HS-27A (cell line): ENCODE results near the gene ZBTB18.
A peak's percentile ranks its signal among the peaks of the same experiment; 100 is the strongest.
"Not testable (repeated sequence)": the region's sequence is repeated elsewhere in the genome, so short reads cannot be mapped to it uniquely, and the experiment has no call there.

Experiments used
- DNase-seq: peaks from one replicate; pipeline ENCODE4 v3.0.0-alpha.2; 2012; ENCODE audit warnings: low read depth, missing footprints

The ZBTB18 gene

DNA sequence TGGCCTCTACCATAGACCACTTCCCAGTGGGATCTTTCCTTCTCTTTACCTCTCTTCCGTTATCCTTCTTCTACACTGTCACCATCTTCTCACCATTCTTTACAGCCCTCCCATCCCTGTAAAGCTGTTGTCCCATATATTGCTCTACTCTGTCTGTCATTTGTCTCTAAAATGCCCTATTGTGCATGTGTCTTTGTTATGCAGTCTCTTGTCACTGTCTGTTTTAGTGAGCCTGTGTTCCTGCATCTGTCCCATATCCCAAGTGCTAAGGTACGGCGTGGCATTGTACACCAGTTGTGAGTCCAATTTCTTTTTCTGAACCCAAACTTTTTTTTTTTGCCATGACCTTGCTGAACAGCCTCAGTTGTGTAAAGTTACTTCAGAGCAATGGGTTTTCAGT is 8.8 kb upstream of the ZBTB18 start:
- DNase-seq = no peak

DNA sequence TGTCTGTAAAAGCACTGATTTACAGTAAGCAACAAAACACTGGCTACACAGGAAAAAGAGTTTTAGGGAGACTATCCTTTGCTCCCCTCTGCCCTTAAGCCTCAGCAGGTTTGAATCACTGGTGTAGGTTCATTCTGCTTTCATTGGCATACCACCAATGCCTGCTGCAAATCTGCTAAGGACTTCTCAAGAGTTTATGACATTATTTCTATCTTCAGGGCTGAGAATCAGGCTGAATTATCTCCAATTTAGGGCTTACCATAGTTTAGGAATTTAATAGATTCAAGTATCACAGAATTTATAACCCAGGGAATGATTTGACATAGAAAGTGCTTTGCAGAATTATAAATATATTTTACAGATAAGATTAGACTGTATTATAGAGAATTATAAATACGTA is 6.7 kb upstream of the ZBTB18 start:
- DNase-seq = no peak

DNA sequence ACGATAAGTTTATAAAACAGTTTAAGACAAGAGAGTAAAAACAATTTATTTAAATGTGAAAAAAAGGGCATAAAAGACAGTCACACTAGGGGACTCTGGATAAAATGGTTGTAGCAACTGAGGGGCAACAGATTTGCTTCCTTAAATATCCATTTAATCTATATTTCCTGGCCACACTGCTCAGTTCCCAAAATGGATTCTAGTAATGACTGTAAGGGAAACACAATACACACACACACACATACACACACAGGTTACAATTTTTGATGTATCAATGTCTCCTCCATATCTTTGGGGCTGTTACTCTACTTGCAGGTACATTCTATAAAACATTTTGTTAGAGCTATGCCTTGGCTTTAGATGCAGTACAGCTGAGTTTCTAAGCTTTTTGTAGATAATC is 4.8 kb upstream of the ZBTB18 start:
- not testable (repeated sequence) for DNase-seq

DNA sequence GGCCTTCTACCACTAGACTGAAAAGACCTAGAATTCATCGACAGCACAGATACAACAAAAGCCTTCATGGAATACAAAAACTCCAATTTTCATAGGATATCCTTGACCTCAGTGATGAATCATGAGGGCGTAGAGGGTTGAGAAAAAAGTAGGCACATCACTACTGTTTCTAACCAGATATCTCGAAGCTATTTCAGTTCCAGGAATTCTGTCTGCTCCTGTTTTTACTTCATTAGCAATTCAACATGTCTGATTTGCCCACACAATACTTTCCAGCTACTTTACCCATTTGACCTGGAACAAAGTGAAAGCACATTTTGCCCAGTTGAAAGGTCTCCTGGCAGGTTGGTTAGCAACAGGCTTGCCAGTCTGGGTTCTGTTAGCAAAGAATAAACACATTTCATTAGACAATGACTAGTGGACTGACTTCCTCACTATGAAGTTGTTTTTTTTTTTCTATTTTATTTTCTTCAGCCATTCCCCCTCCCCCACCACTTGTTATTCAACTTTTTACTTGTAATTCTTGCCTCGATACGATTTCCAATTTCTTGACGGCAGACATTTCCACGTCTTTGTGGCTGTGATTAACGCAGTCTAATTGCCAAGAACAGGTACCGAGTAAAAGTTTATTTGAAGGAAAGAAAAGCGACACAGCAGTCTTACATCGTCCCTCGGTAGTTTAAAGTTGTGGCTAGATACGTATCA is 4.0 kb upstream of the ZBTB18 start:
- DNase-seq = no peak

- DNase-seq = no peak
Measured at GRCh38 chr1:244047621-244048255, 3.3 kb upstream of the ZBTB18 start.

- peak; percentile 92 for DNase-seq
Measured at GRCh38 chr1:244048256-244049161, 2.6 kb upstream of the ZBTB18 start.

DNA sequence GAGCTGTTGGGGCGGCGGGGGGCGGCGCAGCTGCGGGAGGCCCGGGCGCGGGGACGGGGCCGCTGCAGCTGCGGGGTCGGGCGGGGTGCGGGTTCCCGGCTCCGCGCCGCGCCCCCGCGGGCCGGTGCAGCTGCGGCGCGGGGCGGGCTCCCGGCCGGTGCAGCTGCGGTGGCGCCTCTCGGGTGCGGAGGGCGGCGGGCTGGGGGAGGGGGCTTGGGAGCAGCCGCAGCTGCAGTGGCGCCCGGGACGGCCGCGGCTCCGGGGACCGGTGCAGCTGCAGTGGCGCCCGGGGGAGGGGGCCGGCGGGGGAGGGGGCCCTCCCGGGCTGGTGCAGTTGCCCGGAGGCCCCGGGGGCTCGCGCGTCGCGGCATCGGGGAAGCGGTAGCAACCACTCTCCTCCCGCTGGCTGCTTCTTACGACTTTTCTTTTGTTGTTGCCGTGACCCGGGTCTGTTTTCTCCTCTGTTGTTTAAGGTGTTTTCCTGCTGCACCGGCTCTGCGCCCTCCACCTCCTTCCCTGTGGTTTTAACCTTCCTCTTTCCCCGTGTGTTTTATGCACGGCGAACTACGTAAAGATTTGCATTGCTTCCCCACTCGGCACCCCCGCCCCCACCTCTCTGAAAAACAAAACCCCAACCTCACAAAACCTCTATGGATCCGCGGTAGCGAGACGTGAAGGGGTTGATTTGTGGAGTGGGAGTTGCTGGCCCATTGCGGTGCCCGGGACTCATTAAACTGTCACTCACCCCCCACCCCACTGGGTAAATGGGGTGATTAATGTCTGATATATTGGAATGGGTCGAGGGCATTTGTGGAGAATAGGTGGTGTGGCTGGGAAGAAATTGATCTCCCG is 1.7 kb upstream of the ZBTB18 start:
- DNase-seq = no peak

- DNase-seq = no peak
Measured at GRCh38 chr1:244050014-244050834, 859 bp upstream of the ZBTB18 start.

- no peak for DNase-seq
Measured at GRCh38 chr1:244052016-244052727, 1.1 kb downstream of the ZBTB18 start.

DNA sequence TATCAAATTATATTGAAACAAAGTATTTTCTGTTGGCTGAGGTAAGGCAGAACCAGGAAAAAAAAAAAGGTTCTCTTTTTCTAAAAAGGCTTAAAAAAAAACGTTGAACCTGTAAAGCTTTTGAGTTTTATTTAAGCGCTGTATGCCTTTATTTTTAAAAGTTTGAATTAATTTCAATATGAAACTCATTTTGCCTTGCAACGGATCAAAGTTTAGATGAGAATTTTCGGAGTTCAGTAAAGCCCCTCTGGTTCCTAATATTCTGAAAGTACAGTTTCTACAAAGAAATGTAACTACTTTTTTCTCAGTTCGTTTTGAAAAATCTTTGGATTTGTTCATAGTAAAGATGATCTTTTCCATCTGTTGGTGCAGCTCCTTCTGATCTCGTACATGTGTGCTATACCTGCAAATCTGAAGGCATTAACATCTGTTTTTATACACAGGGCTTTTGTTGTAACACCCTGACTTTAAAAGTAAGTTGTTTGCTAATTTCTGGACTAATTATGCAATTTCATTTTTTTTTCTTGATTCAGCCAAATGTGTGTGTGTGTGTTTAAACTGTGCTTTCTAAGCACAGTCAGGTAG is 1.7 kb downstream of the ZBTB18 start:
- no peak for DNase-seq

DNA sequence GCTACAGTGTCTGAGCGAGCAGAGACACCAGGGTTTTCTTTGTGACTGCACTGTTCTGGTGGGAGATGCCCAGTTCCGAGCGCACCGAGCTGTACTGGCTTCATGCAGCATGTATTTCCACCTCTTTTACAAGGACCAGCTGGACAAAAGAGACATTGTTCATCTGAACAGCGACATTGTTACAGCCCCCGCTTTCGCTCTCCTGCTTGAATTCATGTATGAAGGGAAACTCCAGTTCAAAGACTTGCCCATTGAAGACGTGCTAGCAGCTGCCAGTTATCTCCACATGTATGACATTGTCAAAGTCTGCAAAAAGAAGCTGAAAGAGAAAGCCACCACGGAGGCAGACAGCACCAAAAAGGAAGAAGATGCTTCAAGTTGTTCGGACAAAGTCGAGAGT is 2.7 kb downstream of the ZBTB18 start:
- no peak for DNase-seq

DNA sequence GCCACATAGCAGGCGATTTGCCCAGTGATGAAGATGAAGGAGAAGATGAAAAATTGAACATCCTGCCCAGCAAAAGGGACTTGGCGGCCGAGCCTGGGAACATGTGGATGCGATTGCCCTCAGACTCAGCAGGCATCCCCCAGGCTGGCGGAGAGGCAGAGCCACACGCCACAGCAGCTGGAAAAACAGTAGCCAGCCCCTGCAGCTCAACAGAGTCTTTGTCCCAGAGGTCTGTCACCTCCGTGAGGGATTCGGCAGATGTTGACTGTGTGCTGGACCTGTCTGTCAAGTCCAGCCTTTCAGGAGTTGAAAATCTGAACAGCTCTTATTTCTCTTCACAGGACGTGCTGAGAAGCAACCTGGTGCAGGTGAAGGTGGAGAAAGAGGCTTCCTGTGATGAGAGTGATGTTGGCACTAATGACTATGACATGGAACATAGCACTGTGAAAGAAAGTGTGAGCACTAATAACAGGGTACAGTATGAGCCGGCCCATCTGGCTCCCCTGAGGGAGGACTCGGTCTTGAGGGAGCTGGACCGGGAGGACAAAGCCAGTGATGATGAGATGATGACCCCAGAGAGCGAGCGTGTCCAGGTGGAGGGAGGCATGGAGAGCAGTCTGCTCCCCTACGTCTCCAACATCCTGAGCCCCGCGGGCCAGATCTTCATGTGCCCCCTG is 3.3 kb downstream of the ZBTB18 start:
- DNase-seq = no peak

DNA sequence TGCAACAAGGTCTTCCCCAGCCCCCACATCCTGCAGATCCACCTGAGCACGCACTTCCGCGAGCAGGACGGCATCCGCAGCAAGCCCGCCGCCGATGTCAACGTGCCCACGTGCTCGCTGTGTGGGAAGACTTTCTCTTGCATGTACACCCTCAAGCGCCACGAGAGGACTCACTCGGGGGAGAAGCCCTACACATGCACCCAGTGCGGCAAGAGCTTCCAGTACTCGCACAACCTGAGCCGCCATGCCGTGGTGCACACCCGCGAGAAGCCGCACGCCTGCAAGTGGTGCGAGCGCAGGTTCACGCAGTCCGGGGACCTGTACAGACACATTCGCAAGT is 3.8 kb downstream of the ZBTB18 start:
- DNase-seq = no peak

DNA sequence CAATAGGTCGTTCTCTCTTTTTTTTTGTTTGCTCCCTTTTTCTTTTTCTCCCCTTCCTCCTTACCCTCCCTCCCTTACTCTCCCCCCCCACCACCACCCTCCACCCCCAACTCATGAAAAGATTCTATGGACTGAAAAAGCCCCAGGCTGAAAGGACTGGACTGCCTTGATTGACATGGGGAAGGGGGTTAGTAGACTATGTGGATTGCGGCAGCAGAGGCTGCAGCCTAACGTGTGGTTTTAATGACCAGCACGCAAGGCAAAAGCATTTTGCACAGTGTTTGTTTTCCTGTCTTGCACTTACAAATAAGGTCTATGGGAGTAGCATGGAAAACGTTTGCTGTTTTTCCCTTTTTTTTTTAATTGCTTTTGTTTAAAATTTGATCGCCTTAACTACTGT is 5.5 kb downstream of the ZBTB18 start:
- DNase-seq = no peak

DNA sequence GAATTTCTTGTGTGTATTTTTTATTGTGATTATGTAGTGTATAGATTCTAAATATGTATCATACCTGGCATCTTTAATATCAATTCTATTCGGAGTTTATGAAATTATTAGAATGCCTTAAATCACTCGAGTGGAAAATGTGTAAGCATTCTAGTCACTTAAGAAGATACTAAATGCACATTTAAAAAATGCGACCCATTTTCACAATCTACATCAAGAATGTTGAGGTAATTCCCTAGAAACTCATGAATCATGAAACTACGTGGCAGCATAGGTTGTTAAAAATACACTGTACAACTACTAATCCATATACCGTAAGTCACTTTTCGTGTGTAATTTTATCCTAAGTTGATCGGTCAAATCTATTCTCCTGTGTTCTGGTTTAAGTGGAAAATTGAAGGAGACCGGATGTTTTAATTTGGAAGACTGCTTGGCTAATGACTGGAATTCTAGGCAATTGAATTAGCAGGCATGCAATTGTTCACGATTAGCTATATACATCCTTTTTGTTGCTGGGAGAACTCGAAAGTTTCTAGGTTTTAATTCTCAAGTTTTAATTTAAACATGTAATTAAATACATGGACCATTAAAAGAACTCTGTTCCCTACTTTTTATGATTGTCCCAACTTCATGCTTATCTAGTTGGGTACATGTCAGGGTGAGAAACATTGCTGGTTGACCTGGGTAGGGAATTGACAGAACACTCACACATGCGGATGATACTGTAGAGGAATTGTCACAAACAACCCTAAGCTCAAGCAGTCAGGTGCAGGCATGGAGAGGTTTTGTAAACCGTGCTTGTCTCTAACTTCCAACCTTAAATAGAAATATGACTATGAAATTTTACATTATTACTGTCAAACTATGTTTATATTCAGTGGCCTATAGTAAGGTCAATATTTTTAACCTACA is 6.6 kb downstream of the ZBTB18 start:
- DNase-seq = no peak

DNA sequence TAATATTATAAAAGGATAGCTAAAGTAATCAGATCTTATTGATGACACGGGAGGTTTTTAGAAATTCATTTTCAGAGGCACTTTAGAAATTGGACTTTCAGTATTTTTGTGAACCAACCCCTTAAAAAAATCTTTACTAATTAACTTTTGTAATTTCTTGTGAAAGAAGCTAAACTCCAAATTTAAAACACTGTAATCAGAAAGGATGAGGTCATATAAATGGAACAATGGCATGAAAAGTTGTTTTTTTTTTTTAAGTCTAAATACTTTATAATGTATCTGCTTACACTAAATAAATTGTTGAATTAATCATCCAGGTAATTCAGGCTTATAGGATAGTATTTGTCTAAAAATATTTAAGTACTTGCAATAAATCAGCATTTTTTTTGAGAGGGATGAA is 9.0 kb downstream of the ZBTB18 start:
- DNase-seq = no peak

DNA sequence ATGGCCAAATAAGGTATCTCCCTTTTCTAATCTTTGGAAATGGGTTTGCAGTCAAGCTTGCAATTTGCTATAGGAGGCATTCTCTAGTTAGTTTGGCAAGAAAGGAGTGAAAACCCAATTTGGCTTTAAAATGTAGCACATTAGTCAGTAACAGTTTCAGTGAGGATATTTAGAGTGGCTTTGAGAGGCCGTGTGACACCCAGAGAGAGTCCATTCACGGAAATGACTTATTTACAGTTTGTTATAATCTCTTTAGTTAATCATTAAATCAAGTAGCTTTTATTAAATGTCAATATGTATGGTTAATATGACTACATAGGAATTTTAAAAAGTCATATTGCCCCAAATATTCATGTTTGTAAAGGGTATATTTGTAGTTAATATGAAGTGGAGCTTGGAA is 9.6 kb downstream of the ZBTB18 start:
- no peak for DNase-seq

- no peak for DNase-seq
Measured at GRCh38 chr1:244062156-244062725, 11.2 kb downstream of the ZBTB18 start.
